ENCODE results near the gene REX1BD. TPM values are rescaled to one million over a fixed set of nuclear protein-coding genes. Genes with fewer than 3 reads are reported as not detected.

Gene REX1BD
- total RNA-seq, 1 experiment from 2014 or later = 127 TPM

GRCh38 chr19:18620902-18621301 lies 32.3 kb downstream of the REX1BD start:
- Histone ChIP-seq H3K27me3 (no peaks in the 10 kb centered on the region), H3K9me3 (no peaks in the 10 kb centered on the region), H3K4me3 (no peak overlapping the region), H3K36me3 (no peaks in the 10 kb centered on the region)
- no peak for DNase-seq

GRCh38 chr19:18626906-18627305 lies 38.3 kb downstream of the REX1BD start:
- no peak for DNase-seq
- no peaks in the 10 kb centered on the region for H3K27me3 ChIP-seq
- no peak overlapping the region for H3K4me3 ChIP-seq
- H3K9me3 ChIP-seq = no peaks in the 10 kb centered on the region
- H3K36me3 ChIP-seq = no peaks in the 10 kb centered on the region

- no peak overlapping the region for H3K4me3 ChIP-seq
- DNase-seq = no peak
Observed at GRCh38 chr19:18629166-18630088, 40.8 kb downstream of the REX1BD start.

GRCh38 chr19:18633321-18633720 lies 44.7 kb downstream of the REX1BD start:
- no peak for DNase-seq
- H3K9me3 ChIP-seq = no peaks in the 10 kb centered on the region; the same call in 1 of the 2 replicates
- no peak overlapping the region for H3K4me3 ChIP-seq
- H3K27me3 ChIP-seq = no peaks in the 10 kb centered on the region
- no peaks in the 10 kb centered on the region for H3K36me3 ChIP-seq

More at GRCh38 chr19:18629166-18630088, 40.8 kb downstream of the REX1BD start:
- no peaks in the 10 kb centered on the region for H3K9me3 ChIP-seq
- H3K36me3 ChIP-seq = no peaks in the 10 kb centered on the region
- H3K27me3 ChIP-seq = no peaks in the 10 kb centered on the region

GRCh38 chr19:18634612-18635297 lies 46.2 kb downstream of the REX1BD start:
- Histone ChIP-seq H3K36me3 (no peaks in the 10 kb centered on the region), H3K27me3 (no peaks in the 10 kb centered on the region), H3K9me3 (no peaks in the 10 kb centered on the region; the same call in 1 of the 2 replicates), H3K4me3 (no peak overlapping the region)
- DNase-seq = no peak

GRCh38 chr19:18635831-18636182 lies 47.2 kb downstream of the REX1BD start:
- no peak for DNase-seq
- no peaks in the 10 kb centered on the region for H3K27me3 ChIP-seq
- no peak overlapping the region for H3K4me3 ChIP-seq
- H3K9me3 ChIP-seq = no peaks in the 10 kb centered on the region; the same call in 1 of the 2 replicates
- no peaks in the 10 kb centered on the region for H3K36me3 ChIP-seq

GRCh38 chr19:18636183-18636968 lies 47.8 kb downstream of the REX1BD start:
- H3K9me3 ChIP-seq = no peaks in the 10 kb centered on the region; the same call in 1 of the 2 replicates
- DNase-seq = peak; percentile 96
- peak overlapping the region; percentile 89 for H3K4me3 ChIP-seq
- H3K36me3 ChIP-seq = no peaks in the 10 kb centered on the region
- H3K27me3 ChIP-seq = no peaks in the 10 kb centered on the region

GRCh38 chr19:18636969-18637629 lies 48.5 kb downstream of the REX1BD start, which contains the start of gene KLHL26:
KLHL26 (plus strand) TSS chr19:18637028; CDS start chr19:18637055, 27 bp downstream.
- Histone ChIP-seq H3K4me3 (peak within 1 kb of the TSS; percentile 89), H3K36me3 (no peaks in the 10 kb centered on the region), H3K9me3 (no peaks in the 10 kb centered on the region; the same call in 1 of the 2 replicates), H3K27me3 (no peaks in the 10 kb centered on the region)
- no peak for DNase-seq

GRCh38 chr19:18637673-18638630 lies 49.4 kb downstream of the REX1BD start:
- H3K4me3 ChIP-seq = peak overlapping the region; percentile 89
- no peaks in the 10 kb centered on the region; the same call in 1 of the 2 replicates for H3K9me3 ChIP-seq
- DNase-seq = no peak
- H3K27me3 ChIP-seq = no peaks in the 10 kb centered on the region
- H3K36me3 ChIP-seq = no peaks in the 10 kb centered on the region

- no peak overlapping the region for H3K4me3 ChIP-seq
- H3K9me3 ChIP-seq = peaks cover 2% of the 10 kb centered on the region
- no peaks in the 10 kb centered on the region for H3K27me3 ChIP-seq
- H3K36me3 ChIP-seq = no peaks in the 10 kb centered on the region
- DNase-seq = no peak
Observed at GRCh38 chr19:18639706-18640243, 51.2 kb downstream of the REX1BD start.

Other genes with a start within 250 kb of the REX1BD start
- 5.5 and 11.2 TPM in 2 replicates for gene PGPEP1, start 248.2 kb upstream of the REX1BD start, total RNA-seq (2014; rRNA removed; shearing (Covaris generic); ENCODE audit: low replicate concordance)
- 2.3 and 13.1 TPM in 2 replicates for gene GDF15, start 202.6 kb upstream of the REX1BD start, total RNA-seq (2014; rRNA removed; shearing (Covaris generic); ENCODE audit: low replicate concordance)
- gene LRRC25, start 191.2 kb upstream of the REX1BD start, total RNA-seq (2014; rRNA removed; shearing (Covaris generic); ENCODE audit: low replicate concordance) = not detected in 2 replicates
- gene SSBP4, start 169.4 kb upstream of the REX1BD start, total RNA-seq (2014; rRNA removed; shearing (Covaris generic); ENCODE audit: low replicate concordance) = 187 and 203 TPM in 2 replicates
- 0.40 and 4.4 TPM in 2 replicates for gene ISYNA1, start 150.7 kb upstream of the REX1BD start, total RNA-seq (2014; rRNA removed; shearing (Covaris generic); ENCODE audit: low replicate concordance)
- 12.2 and 22.1 TPM in 2 replicates for gene ELL, start 66.7 kb upstream of the REX1BD start, total RNA-seq (2014; rRNA removed; shearing (Covaris generic); ENCODE audit: low replicate concordance)
- gene FKBP8, start 45.2 kb upstream of the REX1BD start, total RNA-seq (2014; rRNA removed; shearing (Covaris generic); ENCODE audit: low replicate concordance) = 291 and 381 TPM in 2 replicates
- gene KXD1, start 30.9 kb upstream of the REX1BD start, total RNA-seq (2014; rRNA removed; shearing (Covaris generic); ENCODE audit: low replicate concordance) = 140 and 145 TPM in 2 replicates
- 457 and 1,435 TPM in 2 replicates for gene UBA52, start 16.9 kb upstream of the REX1BD start, total RNA-seq (2014; rRNA removed; shearing (Covaris generic); ENCODE audit: low replicate concordance)
- 6.6 and 16.9 TPM in 2 replicates for gene CRLF1, start 18.0 kb downstream of the REX1BD start, total RNA-seq (2014; rRNA removed; shearing (Covaris generic); ENCODE audit: low replicate concordance)
- 0.36 TPM in 1 of 2 replicates, not detected in the other for gene TMEM59L, start 24.1 kb downstream of the REX1BD start, total RNA-seq (2014; rRNA removed; shearing (Covaris generic); ENCODE audit: low replicate concordance)
- 1.9 and 8.6 TPM in 2 replicates for gene KLHL26, start 48.2 kb downstream of the REX1BD start, total RNA-seq (2014; rRNA removed; shearing (Covaris generic); ENCODE audit: low replicate concordance)
- gene CRTC1, start 94.9 kb downstream of the REX1BD start, total RNA-seq (2014; rRNA removed; shearing (Covaris generic); ENCODE audit: low replicate concordance) = 2.4 and 3.6 TPM in 2 replicates
- gene COMP, start 202.5 kb downstream of the REX1BD start, total RNA-seq (2014; rRNA removed; shearing (Covaris generic); ENCODE audit: low replicate concordance) = 0.30 and 0.66 TPM in 2 replicates
- 66.0 and 80.2 TPM in 2 replicates for gene UPF1, start 243.2 kb downstream of the REX1BD start, total RNA-seq (2014; rRNA removed; shearing (Covaris generic); ENCODE audit: low replicate concordance)